Measurements from ENCODE around the gene OIP5.
"Not testable (repeated sequence)": the region's sequence is repeated elsewhere in the genome, so short reads cannot be mapped to it uniquely, and the experiment has no call there.

Gene OIP5

DNA sequence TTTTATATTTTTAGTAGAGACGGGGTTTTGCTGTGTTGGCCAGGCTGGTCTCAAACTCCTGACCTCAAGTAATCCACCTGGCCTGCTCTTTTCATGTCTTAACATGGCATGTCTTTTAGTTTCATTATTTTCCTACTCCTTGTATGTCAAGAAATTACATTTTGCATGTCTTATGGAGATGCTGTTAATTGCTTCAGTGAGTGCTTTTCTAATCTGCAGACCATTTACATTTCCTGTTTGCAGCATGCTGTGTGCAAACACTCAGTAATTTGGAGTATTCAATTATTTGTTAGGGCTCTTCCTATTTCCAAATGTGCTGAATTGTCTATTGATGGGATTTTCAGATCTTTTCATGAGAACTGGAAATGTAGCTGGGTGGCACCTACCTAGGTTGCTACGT is 31.3 kb downstream of the OIP5 start:
- not testable (repeated sequence) for DNase-seq

DNA sequence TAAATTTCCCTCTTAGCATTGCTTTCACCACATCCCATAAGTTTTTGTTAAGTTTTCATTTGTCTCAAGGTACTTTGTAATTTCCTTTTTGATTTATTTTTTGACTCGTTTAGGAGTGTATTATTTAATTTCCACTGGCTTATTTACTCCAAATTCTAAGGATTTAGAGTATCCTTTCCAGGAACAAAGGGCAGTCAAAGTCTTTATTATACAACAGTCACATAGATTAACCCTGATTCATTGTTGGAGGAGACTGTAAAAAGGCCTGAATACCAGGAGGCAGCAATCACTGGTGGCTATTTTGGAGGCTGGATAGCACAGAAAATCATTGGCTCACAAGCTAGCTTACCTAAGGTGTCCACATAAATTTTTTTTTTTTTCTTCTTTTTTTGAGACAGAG is 39.9 kb downstream of the OIP5 start:
- no peak for DNase-seq

- no peak for DNase-seq
Measured at GRCh38 chr15:41291065-41291631, 41.2 kb downstream of the OIP5 start.

DNA sequence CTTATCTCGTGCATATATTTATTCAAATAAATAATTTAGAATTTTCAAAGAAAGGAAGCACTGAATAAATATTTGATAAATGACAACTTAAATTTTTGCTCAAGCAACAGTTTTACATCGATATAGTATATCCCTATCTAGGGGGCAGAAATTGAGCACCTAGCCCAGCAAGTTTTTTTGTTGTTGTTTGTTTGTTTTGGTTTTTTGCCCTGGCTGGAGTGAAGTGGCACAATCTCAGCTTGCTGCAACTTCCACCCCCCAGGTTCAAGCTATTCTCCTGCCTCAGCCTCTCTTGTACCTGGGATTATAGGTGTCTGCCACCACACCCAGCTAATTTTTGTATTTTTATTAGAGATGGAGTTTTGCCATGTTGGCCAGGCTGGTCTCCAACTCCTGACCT is 42.4 kb downstream of the OIP5 start:
- no peak for DNase-seq

GRCh38 chr15:41288464-41288863 is 43.9 kb downstream of the OIP5 start:
- DNase-seq: no peak

DNA sequence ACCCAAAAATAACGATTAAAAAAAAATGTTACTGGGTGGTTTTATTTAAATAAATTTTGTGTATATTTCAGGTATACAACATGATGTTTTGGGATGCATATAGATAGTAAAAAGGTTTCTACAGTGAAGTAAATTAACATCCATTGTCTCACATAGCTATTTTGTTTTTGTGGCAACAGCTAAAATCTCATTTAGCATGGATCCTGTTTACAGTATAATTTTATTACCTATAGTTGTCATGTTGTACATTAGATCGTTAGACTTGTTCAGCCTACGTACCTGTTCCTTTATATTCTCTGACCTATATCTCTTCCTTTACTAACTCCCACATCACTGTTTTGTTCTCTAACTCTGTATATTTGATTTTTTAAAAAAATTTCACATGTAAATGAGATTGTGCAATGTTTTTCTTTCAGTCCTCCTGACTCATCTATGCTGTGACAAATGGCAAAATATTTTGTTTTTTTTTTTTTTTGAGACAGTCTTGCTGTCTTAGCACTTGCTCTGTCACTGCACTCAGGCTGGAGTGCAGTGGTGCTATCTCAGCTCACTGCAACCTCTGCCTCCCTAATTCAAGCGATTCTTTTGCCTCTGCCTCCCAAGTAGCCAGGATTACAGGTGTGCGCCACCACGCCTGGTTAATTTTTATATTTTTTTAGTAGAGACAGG is 45.6 kb downstream of the OIP5 start:
- DNase-seq: no peak

DNA sequence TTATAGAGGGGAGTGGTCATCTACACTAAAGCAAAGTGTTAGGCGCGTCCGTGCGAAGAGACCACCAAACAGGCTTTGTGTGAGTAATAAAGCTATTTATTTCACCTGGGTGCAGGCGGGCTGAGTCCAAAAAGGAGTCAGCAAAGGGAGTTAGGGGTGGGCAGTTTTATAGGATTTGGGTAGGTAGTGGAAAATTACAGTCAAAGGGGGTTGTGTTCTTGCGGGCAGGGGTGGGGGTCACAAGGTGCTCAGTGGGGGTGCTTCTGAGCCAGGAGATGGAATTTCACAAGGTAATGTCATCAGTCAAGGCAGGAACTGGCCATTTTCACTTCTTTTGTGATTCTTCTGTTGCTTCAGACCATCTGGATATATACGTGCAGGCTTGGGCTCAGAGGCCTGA is 47.1 kb downstream of the OIP5 start:
- DNase-seq: no peak

- peak; percentile 34 for DNase-seq
Measured at GRCh38 chr15:41284427-41285177, 47.8 kb downstream of the OIP5 start.

DNA sequence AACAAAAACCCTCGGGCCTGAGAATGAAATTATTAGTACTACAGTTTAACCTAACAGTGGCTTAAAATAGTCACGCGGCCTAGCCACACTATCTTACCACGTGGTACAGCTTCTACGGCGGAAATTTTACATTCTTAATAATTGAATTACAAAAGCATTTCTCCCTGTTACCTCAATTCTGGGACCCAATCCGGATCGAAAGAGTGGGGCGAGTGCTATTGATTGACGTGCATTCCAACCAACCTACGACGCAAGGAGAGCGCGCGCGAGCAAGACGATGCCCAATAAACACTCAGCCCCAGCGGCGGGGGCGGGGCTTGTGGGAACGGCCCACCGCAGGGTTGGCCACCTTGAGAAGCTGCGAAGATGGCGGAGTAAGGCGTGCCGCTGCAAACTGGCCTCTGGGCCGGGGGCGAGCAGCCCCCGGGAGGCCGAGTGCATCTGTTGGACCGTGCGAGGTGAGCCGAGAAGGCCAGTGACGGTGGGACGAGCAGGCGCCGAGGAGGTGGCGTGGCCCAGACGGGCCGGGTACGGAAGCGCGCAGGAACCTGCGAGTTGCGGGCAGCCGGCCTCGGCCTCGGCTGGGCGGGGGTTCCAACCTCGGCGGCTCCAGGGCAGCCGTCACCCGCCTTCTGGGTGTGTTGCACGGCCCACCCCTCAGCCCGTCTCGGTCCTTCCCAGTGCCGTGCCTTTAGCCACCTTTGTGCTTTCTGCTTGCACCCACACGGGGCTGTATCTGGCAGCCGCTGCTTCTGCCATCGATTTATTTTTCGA is 48.6 kb downstream of the OIP5 start:
- peak; percentile 99 for DNase-seq

GRCh38 chr15:41282980-41283652 is 49.3 kb downstream of the OIP5 start:
- DNase-seq: not testable (repeated sequence)

DNA sequence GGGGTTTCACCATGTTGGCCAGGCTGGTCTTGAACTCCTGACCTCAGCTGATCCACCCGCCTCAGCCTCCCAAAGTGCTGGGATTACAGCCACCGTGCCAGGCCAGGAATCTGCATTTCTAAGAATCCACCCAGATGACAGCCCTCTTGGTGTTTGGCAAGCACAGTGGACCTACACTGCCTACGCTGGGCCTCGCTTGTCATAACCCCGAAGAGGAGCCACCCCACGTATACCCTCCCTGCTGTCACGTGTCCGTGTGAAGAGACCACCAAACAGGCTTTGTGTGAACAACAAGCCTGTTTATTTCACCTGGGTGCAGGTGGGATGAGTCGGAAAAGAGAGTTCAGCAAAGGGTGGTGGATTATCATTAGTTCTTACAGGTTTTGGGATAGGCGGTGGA is 50.0 kb downstream of the OIP5 start:
- DNase-seq: not testable (repeated sequence)

GRCh38 chr15:41281236-41281635 is 51.2 kb downstream of the OIP5 start:
- no peak for DNase-seq

DNA sequence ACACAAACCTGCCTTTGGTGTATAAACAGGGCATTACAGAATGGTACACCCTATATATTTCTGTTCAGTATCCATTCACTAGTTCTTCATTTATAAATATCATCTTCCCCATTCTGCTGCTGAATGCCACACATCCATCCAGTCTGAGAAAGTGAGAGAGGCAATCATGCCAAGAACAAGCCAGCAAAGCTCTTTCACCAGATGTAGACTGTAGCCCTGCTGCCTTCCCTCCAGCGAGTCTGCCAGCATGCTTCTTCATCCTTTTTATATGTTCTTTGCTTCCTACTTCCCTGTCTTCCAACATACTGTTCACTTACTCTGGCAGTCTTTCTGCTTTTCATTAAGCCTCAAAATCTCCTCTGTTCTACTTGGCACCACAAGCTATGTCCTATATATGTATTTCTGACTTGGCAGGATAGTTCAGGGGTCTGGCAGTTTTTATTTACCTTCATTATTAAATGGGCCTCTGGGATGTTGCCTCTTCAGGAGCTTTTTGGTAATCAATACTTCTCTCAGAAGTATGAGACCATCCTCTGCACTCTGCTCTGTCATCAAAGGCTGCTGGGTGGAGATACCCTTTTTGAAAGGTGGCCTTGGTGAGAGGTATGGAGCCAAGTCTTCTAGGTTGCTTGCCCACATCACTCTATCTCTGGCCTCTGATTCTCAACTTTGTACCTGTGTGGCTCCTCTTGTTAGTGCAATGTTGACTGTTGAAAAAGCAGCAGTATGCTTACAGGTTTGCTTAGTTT is 52.7 kb downstream of the OIP5 start:
- DNase-seq: no peak

DNA sequence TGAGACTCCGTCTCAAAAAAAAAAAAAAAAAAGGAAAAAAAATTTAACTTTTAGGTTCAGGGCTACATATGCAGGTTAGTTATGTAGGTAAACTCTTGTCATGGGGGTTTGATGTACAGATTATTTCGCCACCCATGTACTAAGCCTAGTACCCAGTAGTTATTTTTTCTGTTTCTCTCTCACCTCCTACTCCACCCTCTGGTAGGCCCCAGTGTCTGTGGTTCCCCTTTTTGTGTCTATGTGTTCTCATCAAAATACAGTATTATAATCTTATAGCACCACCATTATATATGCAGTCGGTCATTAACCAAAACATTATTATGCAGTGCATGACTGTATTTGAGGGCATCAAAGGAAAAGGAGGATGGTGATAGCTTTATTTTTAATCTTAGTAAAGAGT is 54.1 kb downstream of the OIP5 start:
- no peak for DNase-seq

GRCh38 chr15:41276831-41277230 is 55.6 kb downstream of the OIP5 start:
- no peak for DNase-seq

DNA sequence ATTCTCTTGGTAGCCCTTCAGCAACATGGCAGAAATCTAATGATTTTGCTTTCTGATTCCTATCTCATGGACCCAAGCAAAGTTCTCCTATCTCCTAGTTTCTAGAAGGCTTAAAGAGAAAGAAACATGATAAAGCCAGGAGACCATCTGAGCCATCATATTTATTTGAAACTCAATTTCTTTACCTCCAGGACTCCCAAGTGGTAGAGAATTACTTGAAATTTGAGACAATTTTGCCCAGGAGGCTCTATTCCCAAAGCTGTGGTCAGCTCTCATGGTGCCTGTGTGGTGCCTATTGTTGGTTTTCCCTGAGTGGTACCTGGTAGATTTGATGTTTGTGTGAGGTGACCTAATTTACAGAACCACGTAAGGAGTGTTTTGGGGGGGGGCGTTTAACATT is 62.5 kb downstream of the OIP5 start:
- DNase-seq: no peak

DNA sequence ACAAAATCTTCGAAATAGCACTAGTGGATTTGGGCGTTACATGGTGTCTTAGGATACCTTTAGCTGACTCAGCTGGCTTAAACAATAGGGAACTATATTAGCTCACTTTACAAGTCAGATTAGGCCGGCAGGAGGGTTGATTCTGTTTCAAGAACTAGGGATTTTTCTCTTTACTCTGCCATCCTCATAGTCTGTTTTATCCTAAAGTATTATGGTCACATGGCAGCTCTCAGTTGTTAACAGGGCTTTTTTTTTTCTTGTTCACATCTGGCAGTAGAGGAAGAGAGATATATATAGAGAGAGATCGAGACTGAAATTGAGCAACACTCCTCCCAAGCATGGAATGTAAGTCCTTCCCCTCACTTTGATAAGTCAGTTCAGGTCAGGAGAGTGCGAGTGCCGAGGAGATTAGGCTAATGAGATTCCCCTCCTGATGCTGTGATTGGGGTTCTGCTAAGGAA is 68.5 kb downstream of the OIP5 start:
- DNase-seq: no peak

- no peak for DNase-seq
Measured at GRCh38 chr15:41262571-41262970, 69.8 kb downstream of the OIP5 start.

DNA sequence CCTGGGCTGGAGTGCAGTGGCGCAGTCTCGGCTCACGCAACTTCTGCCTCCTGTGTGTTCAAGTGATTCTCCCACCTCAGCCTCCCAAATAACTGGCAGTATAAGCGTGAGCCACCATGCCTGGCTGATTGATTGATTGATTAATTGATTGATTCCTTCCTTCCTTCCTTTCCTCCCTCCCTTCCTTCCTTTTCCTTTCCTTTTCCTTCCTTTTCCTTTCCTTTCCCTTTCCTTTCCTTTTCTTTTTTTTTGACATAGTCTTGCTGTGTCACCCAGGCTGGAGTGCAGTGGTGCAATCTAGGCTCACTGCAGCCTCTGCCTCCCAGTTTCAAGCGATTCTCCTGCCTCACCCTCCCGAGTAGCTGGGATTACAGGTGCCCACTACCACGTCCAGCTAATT is 71.5 kb downstream of the OIP5 start:
- not testable (repeated sequence) for DNase-seq

DNA sequence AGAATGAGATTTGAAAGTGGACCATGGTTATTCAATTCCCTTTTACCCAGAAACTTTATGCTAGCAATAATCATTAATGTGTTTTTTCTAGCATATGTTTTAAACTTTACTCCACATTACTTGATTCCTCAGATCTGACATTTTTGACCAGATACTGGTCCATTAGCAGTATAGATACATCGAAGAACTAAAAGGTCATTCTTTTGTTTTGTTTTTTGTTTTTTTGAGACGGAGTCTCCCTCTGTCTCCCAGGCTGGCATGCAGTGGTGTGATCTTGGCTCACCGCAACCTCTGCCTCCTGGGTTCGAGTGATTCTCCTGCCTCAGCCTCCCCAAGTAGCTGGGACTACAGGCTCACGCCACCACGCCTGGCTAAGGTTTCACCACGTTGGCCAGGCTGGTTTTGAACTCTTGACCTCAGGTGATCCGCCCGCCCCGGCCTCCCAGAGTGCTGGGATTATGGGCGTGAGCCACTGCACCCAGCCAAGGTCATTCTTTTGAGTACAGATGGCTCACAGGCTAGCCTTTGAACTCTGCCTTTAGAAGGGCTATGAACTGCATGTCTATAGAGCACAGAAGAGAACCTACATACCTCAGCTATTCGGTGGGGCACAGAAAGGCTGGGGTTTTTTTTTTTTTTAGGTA is 72.7 kb downstream of the OIP5 start:
- DNase-seq: no peak
